ENCODE results near the gene TMEM45A.
"Not testable (repeated sequence)": the region's sequence is repeated elsewhere in the genome, so short reads cannot be mapped to it uniquely, and the experiment has no call there.

TMEM45A gene

GRCh38 chr3:100492059-100493006 lies at the start of gene TMEM45A:
Gene TMEM45A (plus strand): TSS chr3:100492619. CDS start chr3:100555212, 62,593 bp downstream.
- peak; percentile 95 for DNase-seq

- peak; percentile 11 for DNase-seq
Measured at GRCh38 chr3:100443690-100444089, 48.7 kb upstream of the TMEM45A start.

- DNase-seq, result not testable (repeated sequence)
Measured at GRCh38 chr3:100447067-100447466, 45.4 kb upstream of the TMEM45A start.

GRCh38 chr3:100448079-100448478 lies 44.3 kb upstream of the TMEM45A start:
- DNase-seq, result no peak

GRCh38 chr3:100449214-100449613 lies 43.2 kb upstream of the TMEM45A start:
- DNase-seq, result no peak

- DNase-seq, result no peak
Measured at GRCh38 chr3:100454677-100455076, 37.7 kb upstream of the TMEM45A start.

- DNase-seq, result no peak
Measured at GRCh38 chr3:100455841-100456550, 36.4 kb upstream of the TMEM45A start.

GRCh38 chr3:100456745-100457144 lies 35.7 kb upstream of the TMEM45A start:
- DNase-seq, result no peak

- no peak for DNase-seq
Measured at GRCh38 chr3:100457811-100458210, 34.6 kb upstream of the TMEM45A start.

GRCh38 chr3:100458814-100459213 lies 33.6 kb upstream of the TMEM45A start:
- DNase-seq, result no peak

GRCh38 chr3:100463002-100463401 lies 29.4 kb upstream of the TMEM45A start:
- DNase-seq, result peak; percentile 74

- no peak for DNase-seq
Measured at GRCh38 chr3:100463646-100464155, 28.7 kb upstream of the TMEM45A start.

- DNase-seq, result peak; percentile 40
Measured at GRCh38 chr3:100465892-100466777, 26.3 kb upstream of the TMEM45A start.

GRCh38 chr3:100467133-100467532 lies 25.3 kb upstream of the TMEM45A start:
- DNase-seq, result no peak

GRCh38 chr3:100468676-100469075 lies 23.7 kb upstream of the TMEM45A start:
- DNase-seq, result no peak

- DNase-seq, result no peak
Measured at GRCh38 chr3:100470951-100471350, 21.5 kb upstream of the TMEM45A start.

- no peak for DNase-seq
Measured at GRCh38 chr3:100471444-100471843, 21.0 kb upstream of the TMEM45A start.

- not testable (repeated sequence) for DNase-seq
Measured at GRCh38 chr3:100477851-100478360, 14.5 kb upstream of the TMEM45A start.

GRCh38 chr3:100478521-100478920 lies 13.9 kb upstream of the TMEM45A start:
- DNase-seq, result not testable (repeated sequence)

GRCh38 chr3:100480081-100480480 lies 12.3 kb upstream of the TMEM45A start:
- DNase-seq, result no peak

GRCh38 chr3:100482176-100482575 lies 10.2 kb upstream of the TMEM45A start:
- no peak for DNase-seq

GRCh38 chr3:100483529-100483928 lies 8.9 kb upstream of the TMEM45A start:
- no peak for DNase-seq

Data from OCI-M1 (cell line).